ENCODE results near the gene MAD1L1.
"Not testable (repeated sequence)": the region's sequence is repeated elsewhere in the genome, so short reads cannot be mapped to it uniquely, and the experiment has no call there.

Gene MAD1L1

GRCh38 chr7:2070151-2070763, 162.5 kb downstream of the MAD1L1 start:
- no peak for DNase-seq (ENCODE audit: low read depth, low spot score)

- peak; percentile 61 for DNase-seq (ENCODE audit: low read depth, low spot score)
These were observed 163.3 kb downstream of the MAD1L1 start for GRCh38 chr7:2069472-2069860.

- no peak for DNase-seq (ENCODE audit: low read depth, low spot score)
These were observed 163.9 kb downstream of the MAD1L1 start for GRCh38 chr7:2068693-2069471.

- no peak for DNase-seq (ENCODE audit: low read depth, low spot score)
These were observed 166.4 kb downstream of the MAD1L1 start for GRCh38 chr7:2066251-2066919.

GRCh38 chr7:2065528-2065927, 167.2 kb downstream of the MAD1L1 start:
- no peak for DNase-seq (ENCODE audit: low read depth, low spot score)

- DNase-seq (ENCODE audit: low read depth, low spot score) = no peak
These were observed 169.0 kb downstream of the MAD1L1 start for GRCh38 chr7:2063563-2064260.

- DNase-seq (ENCODE audit: low read depth, low spot score) = no peak
These were observed 170.1 kb downstream of the MAD1L1 start for GRCh38 chr7:2062648-2063047.

- peak; percentile 89 for DNase-seq (ENCODE audit: low read depth, low spot score)
These were observed 172.0 kb downstream of the MAD1L1 start for GRCh38 chr7:2060701-2061100.

- DNase-seq (ENCODE audit: low read depth, low spot score) = no peak
These were observed 172.6 kb downstream of the MAD1L1 start for GRCh38 chr7:2059964-2060700.

GRCh38 chr7:2058246-2058645, 174.5 kb downstream of the MAD1L1 start:
- not testable (repeated sequence) for DNase-seq (ENCODE audit: low read depth, low spot score)

GRCh38 chr7:2055956-2056355, 176.8 kb downstream of the MAD1L1 start:
- DNase-seq (ENCODE audit: low read depth, low spot score) = no peak

GRCh38 chr7:2054927-2055326, 177.8 kb downstream of the MAD1L1 start:
- DNase-seq (ENCODE audit: low read depth, low spot score) = no peak

- no peak for DNase-seq (ENCODE audit: low read depth, low spot score)
These were observed 179.3 kb downstream of the MAD1L1 start for GRCh38 chr7:2053395-2053794.

- no peak for DNase-seq (ENCODE audit: low read depth, low spot score)
These were observed 180.1 kb downstream of the MAD1L1 start for GRCh38 chr7:2052657-2053048.

- no peak for DNase-seq (ENCODE audit: low read depth, low spot score)
These were observed 180.8 kb downstream of the MAD1L1 start for GRCh38 chr7:2051707-2052656.

GRCh38 chr7:2050511-2050866, 182.3 kb downstream of the MAD1L1 start:
- no peak for DNase-seq (ENCODE audit: low read depth, low spot score)

- DNase-seq (ENCODE audit: low read depth, low spot score) = no peak
These were observed 182.8 kb downstream of the MAD1L1 start for GRCh38 chr7:2049782-2050510.

GRCh38 chr7:2049111-2049781, 183.5 kb downstream of the MAD1L1 start:
- DNase-seq (ENCODE audit: low read depth, low spot score) = no peak

- DNase-seq (ENCODE audit: low read depth, low spot score) = no peak
These were observed 184.2 kb downstream of the MAD1L1 start for GRCh38 chr7:2048531-2048930.

Data from astrocyte of the hippocampus (primary cell).